HG02970 (cell line): Measurements from ENCODE around the gene TUFT1.
"Not testable (repeated sequence)": the region's sequence is repeated elsewhere in the genome, so short reads cannot be mapped to it uniquely, and the experiment has no call there.

Source experiments
- ATAC-seq: cut with Tn5 transposase; IDR thresholded peaks from one replicate; pipeline ENCODE4 v1.9.1; 2021; ENCODE audit warnings: mild to moderate bottlenecking, moderate library complexity, moderate number of reproducible peaks; ENCODE audit not compliant: unreplicated experiment, low FRiP score

TUFT1 gene

GRCh38 chr1:151511636-151512215 lies 28.4 kb upstream of the TUFT1 start:
- ATAC-seq, result peak; percentile 8

DNA sequence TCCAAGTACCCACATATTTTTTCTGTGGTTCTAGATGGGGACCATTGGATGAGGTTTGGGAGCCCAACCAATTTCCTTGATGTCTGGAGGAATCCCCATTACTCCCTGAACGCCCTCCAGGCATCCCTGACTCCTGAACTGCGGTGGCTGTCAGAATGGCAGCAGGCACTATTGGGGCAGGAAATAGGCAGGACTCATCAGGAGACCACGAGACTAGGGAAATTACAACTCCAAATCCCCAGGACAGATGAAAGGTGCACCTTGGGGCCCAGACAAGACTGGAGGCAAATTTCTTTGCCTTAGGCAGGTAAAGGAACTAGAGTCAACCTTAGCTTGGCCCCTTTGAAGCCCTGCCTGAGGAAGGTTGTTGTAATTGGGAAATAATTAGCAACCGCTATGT lies 27.8 kb upstream of the TUFT1 start:
- no peak for ATAC-seq

- ATAC-seq, result no peak
Measured at GRCh38 chr1:151512801-151513625, 27.1 kb upstream of the TUFT1 start.

- ATAC-seq, result no peak
Measured at GRCh38 chr1:151513626-151514121, 26.4 kb upstream of the TUFT1 start.

DNA sequence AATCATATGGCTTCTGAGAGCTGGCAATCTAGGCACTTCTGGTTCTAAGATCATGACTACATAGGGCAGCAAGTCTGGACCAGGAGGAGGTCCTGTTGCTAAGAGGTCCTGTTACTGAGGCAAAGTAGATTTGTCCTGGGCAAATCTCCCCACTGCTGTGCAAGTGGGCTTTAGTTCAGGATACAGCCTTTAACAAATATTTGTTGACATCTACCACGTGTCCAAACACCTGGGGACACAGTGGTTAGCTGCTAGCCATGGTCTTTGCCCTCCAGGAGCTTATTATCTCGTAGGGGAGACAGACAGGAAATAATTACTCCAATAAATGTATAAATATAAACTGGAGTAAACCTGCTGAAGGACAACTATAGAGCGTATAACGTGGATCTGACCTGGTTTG lies 25.7 kb upstream of the TUFT1 start:
- no peak for ATAC-seq

- no peak for ATAC-seq
Measured at GRCh38 chr1:151515265-151515664, 24.8 kb upstream of the TUFT1 start.

- no peak for ATAC-seq
Measured at GRCh38 chr1:151516031-151516511, 24.0 kb upstream of the TUFT1 start.

DNA sequence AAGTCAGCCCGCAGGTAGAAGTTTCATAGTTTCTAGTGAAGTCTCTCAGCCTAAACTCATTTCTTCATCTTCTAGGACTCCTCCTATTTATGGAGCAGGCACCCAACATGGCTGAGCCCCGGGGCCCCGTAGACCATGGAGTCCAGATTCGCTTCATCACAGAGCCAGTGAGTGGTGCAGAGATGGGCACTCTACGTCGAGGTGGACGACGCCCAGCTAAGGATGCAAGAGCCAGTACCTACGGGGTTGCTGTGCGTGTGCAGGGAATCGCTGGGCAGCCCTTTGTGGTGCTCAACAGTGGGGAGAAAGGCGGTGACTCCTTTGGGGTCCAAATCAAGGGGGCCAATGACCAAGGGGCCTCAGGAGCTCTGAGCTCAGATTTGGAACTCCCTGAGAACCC lies 21.7 kb upstream of the TUFT1 start:
- no peak for ATAC-seq

DNA sequence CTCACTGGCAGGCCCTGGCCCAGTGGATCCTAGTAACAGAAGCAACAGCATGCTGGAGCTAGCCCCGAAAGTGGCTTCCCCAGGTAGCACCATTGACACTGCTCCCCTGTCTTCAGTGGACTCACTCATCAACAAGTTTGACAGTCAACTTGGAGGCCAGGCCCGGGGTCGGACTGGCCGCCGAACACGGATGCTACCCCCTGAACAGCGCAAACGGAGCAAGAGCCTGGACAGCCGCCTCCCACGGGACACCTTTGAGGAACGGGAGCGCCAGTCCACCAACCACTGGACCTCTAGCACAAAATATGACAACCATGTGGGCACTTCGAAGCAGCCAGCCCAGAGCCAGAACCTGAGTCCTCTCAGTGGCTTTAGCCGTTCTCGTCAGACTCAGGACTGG lies 21.2 kb upstream of the TUFT1 start:
- no peak for ATAC-seq

DNA sequence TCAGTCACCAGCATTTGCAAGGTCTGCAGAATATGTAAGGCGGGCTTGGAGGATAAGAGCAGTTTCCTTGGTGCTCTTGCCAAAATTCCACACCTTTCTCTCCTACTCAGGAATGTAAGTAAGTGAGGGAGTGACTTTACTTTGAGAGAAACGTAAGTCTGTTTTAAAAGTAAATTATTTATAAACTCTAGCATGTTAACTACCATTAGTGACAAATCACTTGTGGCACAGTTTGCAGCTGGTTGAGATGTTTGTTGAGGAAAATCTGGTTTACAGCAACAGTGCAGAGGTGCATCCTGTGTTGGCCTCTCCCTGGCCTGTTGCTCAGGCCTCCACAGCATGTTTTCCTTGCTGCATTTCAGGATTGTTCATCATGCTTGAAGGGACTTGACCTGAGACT lies 20.4 kb upstream of the TUFT1 start:
- ATAC-seq, result no peak

DNA sequence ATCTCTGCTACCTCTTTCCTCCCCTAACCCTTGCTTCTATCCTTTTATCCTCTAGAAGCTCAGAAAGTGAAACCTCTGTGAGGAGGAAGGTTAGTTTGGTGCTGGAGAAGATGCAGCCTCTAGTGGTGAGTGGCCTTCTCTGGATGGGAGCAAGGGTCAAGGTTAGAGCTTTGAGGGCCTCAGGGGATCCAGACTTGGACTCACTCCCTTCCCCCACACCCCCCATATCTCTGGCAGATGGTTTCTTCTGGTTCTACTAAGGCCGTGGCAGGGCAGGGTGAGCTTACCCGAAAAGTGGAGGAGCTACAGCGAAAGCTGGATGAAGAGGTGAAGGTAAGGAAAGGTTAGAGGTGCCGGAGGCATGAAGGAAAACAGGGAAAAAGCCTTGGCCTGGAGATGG lies 19.8 kb upstream of the TUFT1 start:
- ATAC-seq, result no peak

DNA sequence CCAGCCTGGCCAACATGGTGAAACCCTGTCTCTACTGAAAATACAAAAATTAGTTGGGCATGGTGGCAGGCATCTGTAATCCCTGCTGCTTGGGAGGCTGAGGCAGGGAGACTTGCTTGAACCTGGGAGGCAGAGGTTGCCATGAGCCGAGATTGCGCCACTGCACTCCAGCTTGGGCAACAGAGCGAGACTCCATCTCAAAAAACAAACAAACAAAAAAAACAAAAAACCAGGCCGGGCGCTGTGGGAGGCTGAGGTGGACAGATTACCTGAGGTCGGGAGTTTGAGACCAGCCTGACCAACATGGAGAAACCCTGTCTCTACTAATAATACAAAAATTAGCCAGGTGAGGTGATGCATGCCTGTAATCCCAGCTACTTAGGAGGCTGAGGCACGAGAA lies 17.7 kb upstream of the TUFT1 start:
- ATAC-seq, result not testable (repeated sequence)

DNA sequence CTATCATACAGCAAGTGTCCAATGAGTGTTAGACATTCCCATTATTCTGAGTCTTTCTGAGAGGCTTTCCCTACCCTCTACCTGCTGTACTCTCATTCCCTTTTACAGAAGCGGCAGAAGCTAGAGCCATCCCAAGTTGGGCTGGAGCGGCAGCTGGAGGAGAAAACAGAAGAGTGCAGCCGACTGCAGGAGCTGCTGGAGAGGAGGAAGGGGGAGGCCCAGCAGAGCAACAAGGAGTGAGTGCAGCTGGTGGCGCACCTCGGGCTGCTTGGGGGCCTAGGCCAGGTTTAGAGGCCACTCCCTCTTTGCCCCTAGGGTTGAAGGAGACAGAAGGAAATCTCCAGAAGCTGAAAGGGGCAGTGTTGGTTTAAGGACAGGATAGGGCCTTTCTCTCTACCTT lies 16.8 kb upstream of the TUFT1 start:
- no peak for ATAC-seq

- no peak for ATAC-seq
Measured at GRCh38 chr1:151524736-151525135, 15.4 kb upstream of the TUFT1 start.

- ATAC-seq, result no peak
Measured at GRCh38 chr1:151526735-151527525, 13.2 kb upstream of the TUFT1 start.

GRCh38 chr1:151529211-151529702 lies 10.9 kb upstream of the TUFT1 start:
- ATAC-seq, result no peak

- ATAC-seq, result no peak
Measured at GRCh38 chr1:151529781-151530180, 10.3 kb upstream of the TUFT1 start.

- no peak for ATAC-seq
Measured at GRCh38 chr1:151530461-151530860, 9.6 kb upstream of the TUFT1 start.

DNA sequence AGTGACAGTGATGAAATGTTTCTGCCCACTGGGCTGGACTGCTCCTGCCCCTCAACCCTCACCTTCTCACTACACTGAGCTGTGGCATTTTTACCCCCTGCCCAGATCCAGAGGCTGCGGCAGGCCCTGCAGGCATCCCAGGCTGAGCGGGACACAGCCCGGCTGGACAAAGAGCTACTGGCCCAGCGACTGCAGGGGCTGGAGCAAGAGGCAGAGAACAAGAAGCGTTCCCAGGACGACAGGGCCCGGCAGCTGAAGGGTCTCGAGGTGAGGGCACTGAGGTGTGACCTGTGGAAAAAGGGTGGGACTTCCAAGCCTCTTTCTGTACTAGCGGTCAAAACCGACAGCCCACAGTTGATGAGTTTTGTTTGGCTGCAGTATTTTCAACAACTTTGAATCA lies 6.2 kb upstream of the TUFT1 start:
- no peak for ATAC-seq

DNA sequence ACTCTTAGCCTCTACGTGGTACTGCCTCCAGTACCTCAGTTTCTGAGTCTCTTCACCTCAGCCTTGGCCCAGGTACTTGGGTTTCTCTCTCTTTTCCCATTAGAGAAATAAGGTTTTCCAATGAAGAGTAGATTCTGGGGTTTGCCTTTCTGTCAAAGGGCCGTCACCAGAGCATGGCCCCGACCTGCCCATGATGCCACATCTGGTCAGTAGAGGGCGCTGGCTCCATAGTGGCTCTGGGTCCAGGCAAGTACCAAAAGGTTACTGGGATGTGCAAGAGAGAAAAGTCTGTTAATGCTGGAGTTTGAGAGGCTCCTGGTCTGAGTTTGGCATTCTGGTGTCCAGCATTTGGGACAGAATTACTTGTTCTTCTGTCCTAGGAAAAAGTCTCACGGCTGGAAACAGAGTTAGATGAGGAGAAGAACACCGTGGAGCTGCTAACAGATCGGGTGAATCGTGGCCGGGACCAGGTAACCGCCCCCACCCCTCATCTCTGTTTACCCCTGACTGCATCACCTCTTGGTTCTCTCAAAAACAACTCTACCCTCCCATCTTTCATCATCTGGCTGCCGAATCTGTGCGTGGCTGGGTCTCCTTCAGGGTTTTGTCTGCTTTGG lies 5.3 kb upstream of the TUFT1 start:
- no peak for ATAC-seq
